ENCODE measurements around the gene TRIM63. TPM values are rescaled to one million over a fixed set of nuclear protein-coding genes. Genes with fewer than 3 reads are reported as not detected.
"Not testable (repeated sequence)": the region's sequence is repeated elsewhere in the genome, so short reads cannot be mapped to it uniquely, and the experiment has no call there.

Gene TRIM63
- total RNA-seq, 4 donors from 2014 or later = 0.32 to 1.8 TPM; not detected in 2

DNA sequence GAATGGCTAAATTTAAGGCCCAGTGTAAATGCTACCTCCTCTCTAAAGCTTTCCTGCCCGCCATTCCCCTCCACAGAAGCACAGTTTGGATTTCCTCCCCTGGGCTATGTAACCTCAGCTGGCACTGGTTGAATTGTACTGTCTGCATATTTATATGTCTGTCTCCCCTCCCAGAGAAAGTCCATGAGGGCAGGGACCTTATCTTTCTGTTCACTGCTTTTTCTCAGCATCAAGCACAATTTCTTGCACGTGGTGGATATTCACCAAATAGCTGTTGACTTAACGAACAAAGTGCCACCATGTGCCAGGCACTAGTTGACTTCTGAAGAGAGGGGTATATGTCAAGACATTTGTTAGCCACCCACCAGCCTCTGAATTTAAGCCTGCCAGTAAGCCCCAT, 34.7 kb upstream of the TRIM63 start:
- H3K4me3 ChIP-seq = no peak overlapping the region
- intact Hi-C loops (cut with DNase I; ENCODE audit: low total_unique reads) = no loop called here
- H3K27me3 ChIP-seq = no peaks in the 10 kb centered on the region
- no peaks in the 10 kb centered on the region for H3K9me3 ChIP-seq
- H3K27ac ChIP-seq = no peak overlapping the region
- H3K36me3 ChIP-seq = no peaks in the 10 kb centered on the region
- no peak for DNase-seq
- H3K4me1 ChIP-seq = peaks cover 0 to 7% (median 0%) of the 10 kb centered on the region in 4 donors
- WGBS, 2 donors (ENCODE audit: low coverage in 1 of 2) = 75 to 81% methylated on average over 1 to 3 of the region's 3 CpGs
- TF ChIP-seq EP300 (IDR thresholded peaks at IDR 0.05; ENCODE audit: low read depth) (no peak), POLR2A (IDR thresholded peaks at IDR 0.05) (no peak), POLR2AphosphoS5 (IDR thresholded peaks at IDR 0.05) (no peak)
- TF ChIP-seq, protein P1, sequence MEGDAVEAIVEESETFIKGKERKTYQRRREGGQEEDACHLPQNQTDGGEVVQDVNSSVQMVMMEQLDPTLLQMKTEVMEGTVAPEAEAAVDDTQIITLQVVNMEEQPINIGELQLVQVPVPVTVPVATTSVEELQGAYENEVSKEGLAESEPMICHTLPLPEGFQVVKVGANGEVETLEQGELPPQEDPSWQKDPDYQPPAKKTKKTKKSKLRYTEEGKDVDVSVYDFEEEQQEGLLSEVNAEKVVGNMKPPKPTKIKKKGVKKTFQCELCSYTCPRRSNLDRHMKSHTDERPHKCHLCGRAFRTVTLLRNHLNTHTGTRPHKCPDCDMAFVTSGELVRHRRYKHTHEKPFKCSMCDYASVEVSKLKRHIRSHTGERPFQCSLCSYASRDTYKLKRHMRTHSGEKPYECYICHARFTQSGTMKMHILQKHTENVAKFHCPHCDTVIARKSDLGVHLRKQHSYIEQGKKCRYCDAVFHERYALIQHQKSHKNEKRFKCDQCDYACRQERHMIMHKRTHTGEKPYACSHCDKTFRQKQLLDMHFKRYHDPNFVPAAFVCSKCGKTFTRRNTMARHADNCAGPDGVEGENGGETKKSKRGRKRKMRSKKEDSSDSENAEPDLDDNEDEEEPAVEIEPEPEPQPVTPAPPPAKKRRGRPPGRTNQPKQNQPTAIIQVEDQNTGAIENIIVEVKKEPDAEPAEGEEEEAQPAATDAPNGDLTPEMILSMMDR (IDR thresholded peaks at IDR 0.05) = no peak
- in situ Hi-C loops (cut with MboI; ENCODE audit: low pct_ligation_motif_present in 1 of 4, low pct_unique_long_range_greater_than_20kb in 1 of 4, low sequenced_read_pairs in 3 of 4) = loop anchor here in 1 of 4 donors (5.0 kb wide), 1 partner anchor 45 kb away; no protein-coding TSS in a partner anchor

DNA sequence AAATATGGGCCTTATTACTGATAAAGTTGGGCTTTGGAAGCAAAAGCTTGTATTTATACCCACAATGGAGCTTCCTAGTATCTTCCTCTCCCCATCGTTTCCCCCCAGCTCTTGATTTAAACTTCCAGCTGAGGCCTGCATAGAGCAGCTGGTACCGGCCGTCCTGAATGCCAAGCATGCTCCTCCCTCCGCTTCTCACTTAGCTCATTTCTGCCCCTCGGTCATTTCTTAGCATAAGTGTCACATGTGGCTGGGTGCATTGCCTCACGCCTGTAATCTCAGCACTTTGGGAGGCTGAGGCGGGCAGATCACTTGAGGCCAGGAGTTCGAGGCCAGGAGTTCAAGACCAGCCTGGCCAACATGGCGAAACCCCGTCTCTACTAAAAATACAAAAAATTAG, 32.8 kb upstream of the TRIM63 start:
- H3K36me3 ChIP-seq; H3K27ac ChIP-seq; H3K27me3 ChIP-seq; H3K9me3 ChIP-seq; intact Hi-C loops (cut with DNase I; ENCODE audit: low total_unique reads); H3K4me3 ChIP-seq; H3K4me1 ChIP-seq; DNase-seq: not testable (repeated sequence)
- 56 to 85% methylated on average over 5 to 10 of the region's 10 CpGs for WGBS, 2 donors (ENCODE audit: low coverage in 1 of 2)
- in situ Hi-C loops (cut with MboI; ENCODE audit: low pct_ligation_motif_present in 1 of 4, low pct_unique_long_range_greater_than_20kb in 1 of 4, low sequenced_read_pairs in 3 of 4) = loop anchor here in 1 of 4 donors (5.0 kb wide), 1 partner anchor 47 kb away; no protein-coding TSS in a partner anchor

DNA sequence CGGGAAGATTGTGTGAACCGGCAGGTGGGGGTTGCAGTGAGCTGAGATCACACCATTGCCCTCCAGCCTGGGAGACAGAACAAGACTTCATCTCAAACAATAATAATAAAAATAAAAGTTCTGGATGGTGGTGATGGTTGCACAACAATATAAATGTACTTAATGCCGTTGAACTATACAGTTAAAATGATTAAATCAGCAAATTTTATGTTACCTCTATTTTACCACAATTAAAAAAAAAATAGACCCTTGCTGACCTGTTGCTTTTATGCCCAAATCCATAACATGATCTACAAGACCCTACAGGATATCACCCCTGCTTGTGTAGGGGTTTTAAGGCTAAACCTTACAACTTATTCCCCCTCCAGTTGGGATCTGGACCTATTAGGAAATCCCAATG, 32.4 kb upstream of the TRIM63 start:
- no peak for TF ChIP-seq POLR2A (IDR thresholded peaks at IDR 0.05)
- TF ChIP-seq, protein P1 (IDR thresholded peaks at IDR 0.05) = no peak
- TF ChIP-seq EP300 (IDR thresholded peaks at IDR 0.05; ENCODE audit: low read depth) = no peak
- no peak for TF ChIP-seq POLR2AphosphoS5 (IDR thresholded peaks at IDR 0.05)
- DNase-seq = no peak
- H3K27me3 ChIP-seq = peaks cover 3% of the 10 kb centered on the region
- intact Hi-C loops (cut with DNase I; ENCODE audit: low total_unique reads) = no loop called here
- WGBS, 2 donors (ENCODE audit: low coverage in 1 of 2) = 79 to 88% methylated on average over 3 of the region's 3 CpGs
- no peaks in the 10 kb centered on the region for H3K36me3 ChIP-seq
- H3K4me1 ChIP-seq = peaks cover 0 to 1% (median 0%) of the 10 kb centered on the region in 4 donors
- in situ Hi-C loops (cut with MboI; ENCODE audit: low pct_ligation_motif_present in 1 of 4, low pct_unique_long_range_greater_than_20kb in 1 of 4, low sequenced_read_pairs in 3 of 4) = loop anchor here in 1 of 4 donors (5.0 kb wide), 1 partner anchor 48 kb away; no protein-coding TSS in a partner anchor
- H3K27ac ChIP-seq = no peak overlapping the region
- H3K9me3 ChIP-seq = no peaks in the 10 kb centered on the region
- H3K4me3 ChIP-seq = no peak overlapping the region

DNA sequence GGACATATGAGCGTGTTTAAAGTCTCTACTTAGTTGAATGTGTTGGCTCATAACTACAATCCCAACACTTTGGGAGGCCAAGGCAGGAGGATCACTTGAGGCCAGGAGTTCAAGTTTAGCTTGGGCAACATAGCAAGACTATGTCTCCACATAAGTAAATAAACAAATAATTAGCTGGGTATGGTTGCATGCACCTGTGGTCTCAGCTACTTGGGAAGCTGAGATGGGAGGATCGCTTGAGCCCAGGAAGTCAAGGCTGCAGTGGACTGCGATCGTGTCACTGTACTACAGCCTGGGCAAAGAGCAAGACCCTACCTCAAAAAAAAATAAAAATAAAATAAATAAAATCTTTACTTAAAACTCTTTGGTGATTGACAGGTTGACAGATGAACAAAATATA, 31.2 kb upstream of the TRIM63 start:
- intact Hi-C loops (cut with DNase I; ENCODE audit: low total_unique reads) = no loop called here
- 90 to 100% methylated on average over 3 to 4 of the region's 4 CpGs for WGBS, 2 donors (ENCODE audit: low coverage in 1 of 2)
- H3K4me3 ChIP-seq = no peak overlapping the region
- in situ Hi-C loops (cut with MboI; ENCODE audit: low pct_ligation_motif_present in 1 of 4, low pct_unique_long_range_greater_than_20kb in 1 of 4, low sequenced_read_pairs in 3 of 4) = no loop called here
- no peaks in the 10 kb centered on the region for H3K4me1 ChIP-seq
- no peak for DNase-seq
- TF ChIP-seq EP300 (IDR thresholded peaks at IDR 0.05; ENCODE audit: low read depth) (no peak), POLR2A (IDR thresholded peaks at IDR 0.05) (no peak), POLR2AphosphoS5 (IDR thresholded peaks at IDR 0.05) (no peak)
- TF ChIP-seq, protein P1 (IDR thresholded peaks at IDR 0.05) = no peak
- peaks cover 12% of the 10 kb centered on the region for H3K27me3 ChIP-seq
- no peaks in the 10 kb centered on the region for H3K36me3 ChIP-seq
- no peaks in the 10 kb centered on the region for H3K9me3 ChIP-seq
- H3K27ac ChIP-seq = no peak overlapping the region

DNA sequence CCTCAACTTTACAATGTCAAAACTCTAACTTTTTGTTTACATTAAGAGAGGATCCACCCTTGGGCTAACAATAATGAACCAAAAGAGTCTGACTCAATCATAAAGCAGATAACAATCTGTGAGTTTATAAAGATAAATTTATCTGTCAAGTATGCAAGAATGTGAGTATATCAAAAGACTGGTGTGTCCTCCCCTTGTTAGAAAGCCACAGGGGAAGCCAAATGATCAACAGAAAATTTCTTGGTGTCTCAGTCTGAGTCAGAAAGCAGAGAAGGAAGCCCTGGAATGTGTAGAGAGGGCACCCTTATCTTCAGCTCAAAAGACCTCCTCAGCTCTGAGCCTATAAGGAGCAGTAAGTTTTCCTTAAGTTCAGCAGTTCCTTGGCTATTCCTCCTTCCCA, 30.3 kb upstream of the TRIM63 start:
- H3K9me3 ChIP-seq = no peaks in the 10 kb centered on the region
- no peaks in the 10 kb centered on the region for H3K36me3 ChIP-seq
- DNase-seq = no peak
- no peak overlapping the region for H3K4me3 ChIP-seq
- H3K27me3 ChIP-seq = peaks cover 16% of the 10 kb centered on the region
- no peaks in the 10 kb centered on the region for H3K4me1 ChIP-seq
- in situ Hi-C loops (cut with MboI; ENCODE audit: low pct_ligation_motif_present in 1 of 4, low pct_unique_long_range_greater_than_20kb in 1 of 4, low sequenced_read_pairs in 3 of 4) (no loop called here), intact Hi-C loops (cut with DNase I; ENCODE audit: low total_unique reads) (no loop called here)
- TF ChIP-seq, protein P1 (IDR thresholded peaks at IDR 0.05) = no peak
- TF ChIP-seq POLR2A (IDR thresholded peaks at IDR 0.05) = no peak
- no peak overlapping the region for H3K27ac ChIP-seq
